Memory B cell (primary cell): ENCODE data around the gene STAT2.
"Not testable (repeated sequence)": the region's sequence is repeated elsewhere in the genome, so short reads cannot be mapped to it uniquely, and the experiment has no call there.

Experiments used
- ATAC-seq: fragments of 150-1000 bp; cut with Tn5 transposase; 2 replicates; pipeline ENCODE4 v1.10.0; 2021; ENCODE audit warnings: low read depth, mild to moderate bottlenecking, moderate library complexity
- DNase-seq, 2 donors: peaks; one replicate each; pipeline ENCODE4 v3.0.0; 2022; ENCODE audit warnings: low spot score in 2 of 2
- H3K27ac Mint-ChIP-seq: one replicate; pipeline ENCODE4 v1.8.0; 2022; ENCODE audit warnings: mild to moderate bottlenecking, moderate library complexity, mixed read lengths
- H3K27me3 Mint-ChIP-seq: one replicate; pipeline ENCODE4 v1.8.0; 2022; ENCODE audit warnings: mixed read lengths
- H3K36me3 Mint-ChIP-seq: one replicate; pipeline ENCODE4 v1.8.0; 2022; ENCODE audit warnings: mild to moderate bottlenecking, mixed read lengths
- H3K4me1 Mint-ChIP-seq: one replicate; pipeline ENCODE4 v1.8.0; 2022; ENCODE audit warnings: mixed read lengths
- H3K4me3 Mint-ChIP-seq: one replicate; pipeline ENCODE4 v1.8.0; 2022; ENCODE audit warnings: mild to moderate bottlenecking, moderate library complexity, mixed read lengths
- H3K9me3 Mint-ChIP-seq: one replicate; pipeline ENCODE4 v1.8.0; 2022; ENCODE audit warnings: mixed read lengths

The STAT2 gene

GRCh38 chr12:56346675-56347074, 13.2 kb downstream of the STAT2 start:
- DNase-seq: no peak
- H3K4me3 Mint-ChIP-seq: no peak overlapping the region
- no peaks in the 10 kb centered on the region for H3K9me3 Mint-ChIP-seq
- ATAC-seq: no peak
- H3K27me3 Mint-ChIP-seq: no peaks in the 10 kb centered on the region
- peaks cover 44% of the 10 kb centered on the region for H3K36me3 Mint-ChIP-seq
- H3K27ac Mint-ChIP-seq: no peak overlapping the region
- no peaks in the 10 kb centered on the region for H3K4me1 Mint-ChIP-seq

GRCh38 chr12:56342290-56342689, 17.6 kb downstream of the STAT2 start:
- H3K27me3 Mint-ChIP-seq, H3K9me3 Mint-ChIP-seq, ATAC-seq, H3K4me3 Mint-ChIP-seq, DNase-seq, H3K27ac Mint-ChIP-seq: not testable (repeated sequence)
- Mint-ChIP-seq H3K4me1 (peaks cover 21% of the 10 kb centered on the region), H3K36me3 (peaks cover 24% of the 10 kb centered on the region)

- no peaks in the 10 kb centered on the region for H3K9me3 Mint-ChIP-seq
- no peak for ATAC-seq
- H3K4me3 Mint-ChIP-seq: no peak overlapping the region
- H3K4me1 Mint-ChIP-seq: peaks cover 26% of the 10 kb centered on the region
- no peak overlapping the region for H3K27ac Mint-ChIP-seq
- H3K36me3 Mint-ChIP-seq: peaks cover 24% of the 10 kb centered on the region
- no peaks in the 10 kb centered on the region for H3K27me3 Mint-ChIP-seq
- DNase-seq: no peak
Observed at GRCh38 chr12:56341616-56342015, 18.3 kb downstream of the STAT2 start.

GRCh38 chr12:56339158-56339422, 20.8 kb downstream of the STAT2 start:
- Mint-ChIP-seq H3K27me3 (no peaks in the 10 kb centered on the region), H3K36me3 (peaks cover 12% of the 10 kb centered on the region), H3K9me3 (no peaks in the 10 kb centered on the region), H3K4me3 (peak overlapping the region; percentile 92), H3K4me1 (peaks cover 28% of the 10 kb centered on the region), H3K27ac (peak overlapping the region; percentile 97)
- DNase-seq (no peak), ATAC-seq (no peak)

GRCh38 chr12:56338308-56339157, 21.4 kb downstream of the STAT2 start, which contains the start of gene IL23A:
Gene IL23A, plus strand, starts transcription at chr12:56338884. Its CDS starts 161 bp downstream, at chr12:56339045.
- DNase-seq (peak; percentile 45 to 67), ATAC-seq (peak; percentile 68)
- Mint-ChIP-seq H3K4me1 (peaks cover 29% of the 10 kb centered on the region), H3K4me3 (peak within 1 kb of the TSS; percentile 92), H3K27ac (peak within 1 kb of the TSS; percentile 97), H3K36me3 (peaks cover 10% of the 10 kb centered on the region), H3K9me3 (no peaks in the 10 kb centered on the region), H3K27me3 (no peaks in the 10 kb centered on the region)

- no peak for DNase-seq
- no peaks in the 10 kb centered on the region for H3K27me3 Mint-ChIP-seq
- H3K9me3 Mint-ChIP-seq: no peaks in the 10 kb centered on the region
- ATAC-seq: no peak
- peaks cover 37% of the 10 kb centered on the region for H3K4me1 Mint-ChIP-seq
- H3K4me3 Mint-ChIP-seq: no peak overlapping the region
- peaks cover 4% of the 10 kb centered on the region for H3K36me3 Mint-ChIP-seq
- peak overlapping the region; percentile 97 for H3K27ac Mint-ChIP-seq
Observed at GRCh38 chr12:56337753-56338251, 22.1 kb downstream of the STAT2 start.

- Mint-ChIP-seq H3K27me3 (no peaks in the 10 kb centered on the region), H3K4me3 (no peak overlapping the region), H3K27ac (peak overlapping the region; percentile 60)
Observed at GRCh38 chr12:56336361-56337167, 23.3 kb downstream of the STAT2 start.

GRCh38 chr12:56335527-56335926, 24.4 kb downstream of the STAT2 start:
- H3K4me3 Mint-ChIP-seq: peak overlapping the region; percentile 17
- H3K27me3 Mint-ChIP-seq: not testable (repeated sequence)

More at GRCh38 chr12:56336361-56337167, 23.3 kb downstream of the STAT2 start:
- ATAC-seq (no peak), DNase-seq (no peak)
- Mint-ChIP-seq H3K36me3 (peaks cover 1% of the 10 kb centered on the region), H3K4me1 (peaks cover 40% of the 10 kb centered on the region), H3K9me3 (no peaks in the 10 kb centered on the region)

GRCh38 chr12:56334490-56334793, 25.5 kb downstream of the STAT2 start:
- Mint-ChIP-seq H3K4me3 (peak overlapping the region; percentile 91), H3K4me1 (peaks cover 37% of the 10 kb centered on the region), H3K36me3 (peaks cover 6% of the 10 kb centered on the region), H3K27ac (peak overlapping the region; percentile 100), H3K9me3 (no peaks in the 10 kb centered on the region), H3K27me3 (no peaks in the 10 kb centered on the region)
- no peak for ATAC-seq
- DNase-seq: no peak

More at GRCh38 chr12:56335527-56335926, 24.4 kb downstream of the STAT2 start:
- not testable (repeated sequence) for H3K36me3 Mint-ChIP-seq, DNase-seq, ATAC-seq, H3K9me3 Mint-ChIP-seq
- Mint-ChIP-seq H3K4me1 (peaks cover 41% of the 10 kb centered on the region), H3K27ac (peak overlapping the region; percentile 100)

GRCh38 chr12:56333679-56334489, 26.0 kb downstream of the STAT2 start, which contains the start of gene PAN2:
Gene PAN2, minus strand, starts transcription at chr12:56334000. Its CDS starts 906 bp downstream, at chr12:56333094.
- H3K27ac Mint-ChIP-seq: peak within 1 kb of the TSS; percentile 100
- DNase-seq: peak; percentile 79 to 87
- no peaks in the 10 kb centered on the region for H3K9me3 Mint-ChIP-seq
- H3K36me3 Mint-ChIP-seq: peaks cover 6% of the 10 kb centered on the region
- H3K4me3 Mint-ChIP-seq: peak within 1 kb of the TSS; percentile 91
- peaks cover 31% of the 10 kb centered on the region for H3K4me1 Mint-ChIP-seq
- H3K27me3 Mint-ChIP-seq: no peaks in the 10 kb centered on the region
- peak; percentile 84 for ATAC-seq

- Mint-ChIP-seq H3K27ac (peak overlapping the region; percentile 100), H3K27me3 (no peaks in the 10 kb centered on the region), H3K4me1 (peaks cover 25% of the 10 kb centered on the region), H3K36me3 (peaks cover 5% of the 10 kb centered on the region), H3K4me3 (peak overlapping the region; percentile 91), H3K9me3 (no peaks in the 10 kb centered on the region)
- DNase-seq (no peak), ATAC-seq (no peak)
Observed at GRCh38 chr12:56333197-56333678, 26.7 kb downstream of the STAT2 start.

- ATAC-seq (no peak), DNase-seq (no peak)
- H3K27me3 Mint-ChIP-seq: no peaks in the 10 kb centered on the region
- H3K36me3 Mint-ChIP-seq: peaks cover 9% of the 10 kb centered on the region
- peak overlapping the region; percentile 91 for H3K4me3 Mint-ChIP-seq
- no peaks in the 10 kb centered on the region for H3K9me3 Mint-ChIP-seq
- H3K4me1 Mint-ChIP-seq: peaks cover 24% of the 10 kb centered on the region
- peak overlapping the region; percentile 100 for H3K27ac Mint-ChIP-seq
Observed at GRCh38 chr12:56332512-56333196, 27.3 kb downstream of the STAT2 start.

GRCh38 chr12:56330936-56331490, 28.9 kb downstream of the STAT2 start:
- Mint-ChIP-seq H3K27ac (no peak overlapping the region), H3K36me3 (peaks cover 19% of the 10 kb centered on the region)

More at GRCh38 chr12:56330936-56331490, 28.9 kb downstream of the STAT2 start:
- H3K4me1 Mint-ChIP-seq: peaks cover 18% of the 10 kb centered on the region
- H3K27me3 Mint-ChIP-seq: no peaks in the 10 kb centered on the region
- no peak for DNase-seq
- no peak overlapping the region for H3K4me3 Mint-ChIP-seq
- no peaks in the 10 kb centered on the region for H3K9me3 Mint-ChIP-seq
- no peak for ATAC-seq
